ENCODE results near the gene THOC5. TPM values are rescaled to one million over a fixed set of nuclear protein-coding genes. Genes with fewer than 3 reads are reported as not detected.

THOC5 gene
- total and polyA plus RNA-seq, 2 experiments from 2014 or later: 23.0 to 27.7 TPM

DNA sequence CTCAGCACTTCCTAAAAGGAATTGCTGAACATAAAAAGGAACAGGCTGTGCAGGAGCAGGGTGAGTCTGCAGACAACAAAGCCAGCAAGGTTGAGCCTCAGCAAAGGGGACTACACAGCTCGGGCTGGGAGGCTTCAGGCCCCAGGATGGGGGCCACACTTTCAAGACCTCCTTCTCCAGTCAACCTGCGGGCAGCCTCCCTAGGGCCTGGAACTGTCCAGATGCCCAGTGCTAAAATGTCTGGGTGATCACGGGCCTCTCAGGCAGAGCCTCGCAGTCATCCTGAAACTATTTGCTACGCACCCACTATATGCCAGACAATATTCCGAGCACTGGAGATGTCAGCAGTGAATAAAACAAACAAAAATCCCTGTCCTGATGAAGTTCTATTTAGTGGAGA is 77.4 kb downstream of the THOC5 start:
- Histone ChIP-seq H3K4me2 (no peak overlapping the region), H3K9me2 (replicated peaks; ENCODE audit: insufficient read depth) (no peaks in the 10 kb centered on the region), H3K27ac (no peak overlapping the region), H3K4me1 (ENCODE audit: insufficient read depth) (peaks cover 7% of the 10 kb centered on the region), H2AFZ (no peak overlapping the region), H4K20me1 (ENCODE audit: insufficient read depth, poor library complexity, severe bottlenecking) (no peaks in the 10 kb centered on the region), H3K9me3 (ENCODE audit: low read depth) (no peaks in the 10 kb centered on the region), H3K36me3 (replicated peaks; ENCODE audit: insufficient read depth, low read depth) (no peaks in the 10 kb centered on the region), H3K79me2 (no peaks in the 10 kb centered on the region), H3K27me3 (peaks cover 50% of the 10 kb centered on the region), H3K4me3 (no peak overlapping the region)
- 60% methylated on average over 6 of the region's 6 CpGs for WGBS (ENCODE audit: low lambda C conversion rate, missing lambda C conversion rate)
- no peak for DNase-seq (ENCODE audit: low spot score)
- TF ChIP-seq CTCF (IDR thresholded peaks at IDR 0.05; ENCODE audit: poor library complexity): no peak
- TF ChIP-seq EZH2 (IDR thresholded peaks at IDR 0.05; ENCODE audit: borderline replicate concordance): no peak
- no peak for TF ChIP-seq EZH2phosphoT487 (IDR thresholded peaks at IDR 0.05; ENCODE audit: low read depth, severe bottlenecking, unreplicated experiment)

DNA sequence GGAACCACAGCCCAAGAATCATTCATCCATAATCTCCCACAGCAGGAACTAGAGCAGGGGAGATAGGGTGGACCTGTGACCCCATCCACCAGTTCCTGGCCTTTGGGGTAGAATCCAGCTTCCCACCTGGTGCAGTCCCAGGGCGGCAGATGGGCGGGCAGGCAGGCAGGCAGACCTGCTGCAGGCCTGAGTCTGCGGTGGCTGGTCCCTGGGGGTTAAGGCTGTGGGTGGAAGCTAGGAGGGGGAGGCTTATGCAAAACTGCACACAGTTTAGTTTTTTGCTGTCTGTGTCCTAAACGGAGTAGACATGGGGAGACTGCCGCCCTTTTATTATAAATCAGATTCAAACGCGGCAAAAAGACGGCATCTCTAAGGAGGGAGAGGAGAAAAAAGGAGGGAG is 78.0 kb downstream of the THOC5 start:
- H3K4me3 ChIP-seq: no peak overlapping the region
- peaks cover 50% of the 10 kb centered on the region for H3K27me3 ChIP-seq
- WGBS (ENCODE audit: low lambda C conversion rate, missing lambda C conversion rate): 95% methylated on average over 8 of the region's 8 CpGs
- no peaks in the 10 kb centered on the region for H3K36me3 ChIP-seq (replicated peaks; ENCODE audit: insufficient read depth, low read depth)
- no peaks in the 10 kb centered on the region for H4K20me1 ChIP-seq (ENCODE audit: insufficient read depth, poor library complexity, severe bottlenecking)
- peaks cover 7% of the 10 kb centered on the region for H3K4me1 ChIP-seq (ENCODE audit: insufficient read depth)
- no peaks in the 10 kb centered on the region for H3K9me3 ChIP-seq (ENCODE audit: low read depth)
- DNase-seq (ENCODE audit: low spot score): no peak
- no peaks in the 10 kb centered on the region for H3K9me2 ChIP-seq (replicated peaks; ENCODE audit: insufficient read depth)
- no peak overlapping the region for H2AFZ ChIP-seq
- no peak overlapping the region for H3K4me2 ChIP-seq
- TF ChIP-seq CTCF (IDR thresholded peaks at IDR 0.05; ENCODE audit: poor library complexity) (no peak), EZH2phosphoT487 (IDR thresholded peaks at IDR 0.05; ENCODE audit: low read depth, severe bottlenecking, unreplicated experiment) (no peak), EZH2 (IDR thresholded peaks at IDR 0.05; ENCODE audit: borderline replicate concordance) (no peak)
- no peaks in the 10 kb centered on the region for H3K79me2 ChIP-seq
- no peak overlapping the region for H3K27ac ChIP-seq

- Histone ChIP-seq H2AFZ (no peak overlapping the region), H3K27ac (no peak overlapping the region), H3K36me3 (replicated peaks; ENCODE audit: insufficient read depth, low read depth) (no peaks in the 10 kb centered on the region), H3K4me2 (no peak overlapping the region), H4K20me1 (ENCODE audit: insufficient read depth, poor library complexity, severe bottlenecking) (no peaks in the 10 kb centered on the region), H3K9me2 (replicated peaks; ENCODE audit: insufficient read depth) (no peaks in the 10 kb centered on the region), H3K27me3 (peaks cover 46% of the 10 kb centered on the region), H3K4me1 (ENCODE audit: insufficient read depth) (no peaks in the 10 kb centered on the region), H3K4me3 (no peak overlapping the region), H3K79me2 (no peaks in the 10 kb centered on the region), H3K9me3 (ENCODE audit: low read depth) (no peaks in the 10 kb centered on the region)
- WGBS (ENCODE audit: low lambda C conversion rate, missing lambda C conversion rate): 79% methylated on average over 5 of the region's 5 CpGs
- TF ChIP-seq EZH2phosphoT487 (IDR thresholded peaks at IDR 0.05; ENCODE audit: low read depth, severe bottlenecking, unreplicated experiment) (no peak), CTCF (IDR thresholded peaks at IDR 0.05; ENCODE audit: poor library complexity) (no peak), EZH2 (IDR thresholded peaks at IDR 0.05; ENCODE audit: borderline replicate concordance) (no peak)
- no peak for DNase-seq (ENCODE audit: low spot score)
Observed at GRCh38 chr22:29473001-29473400, 80.6 kb downstream of the THOC5 start.

Data from hepatocyte (in vitro differentiated cells).